NOMO-1 treated with DMSO at 0.1 percent for 48 hours (cell line): ENCODE measurements around the gene DCAF8L2.
A peak's percentile ranks its signal among the peaks of the same experiment; 100 is the strongest.
"Not testable (repeated sequence)": the region's sequence is repeated elsewhere in the genome, so short reads cannot be mapped to it uniquely, and the experiment has no call there.

Source experiments
- DNase-seq: peaks from one replicate; lab custom pipeline; 2025; ENCODE audit not compliant: unreplicated experiment; lab: John Stamatoyannopoulos, UW

The DCAF8L2 gene

DNA sequence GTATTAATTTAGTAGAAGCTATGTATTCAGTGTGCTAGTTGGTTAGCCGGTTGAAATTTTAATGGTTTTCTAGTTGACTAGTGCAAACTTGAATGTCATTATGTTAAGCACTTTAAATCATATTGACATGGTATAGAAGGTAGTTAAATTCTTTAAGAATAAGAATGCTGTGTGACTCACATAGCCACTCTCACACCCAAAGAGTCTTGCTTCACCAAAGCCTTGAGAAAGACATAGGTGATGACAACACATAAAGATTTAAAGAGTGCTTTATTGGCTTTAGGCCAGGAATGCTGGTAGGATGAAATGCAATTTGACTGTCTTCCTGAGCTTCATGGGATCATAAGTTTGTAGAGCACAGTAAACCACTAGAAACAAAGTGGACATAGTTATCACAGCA lies 85.3 kb downstream of the DCAF8L2 start:
- DNase-seq = no peak

DNA sequence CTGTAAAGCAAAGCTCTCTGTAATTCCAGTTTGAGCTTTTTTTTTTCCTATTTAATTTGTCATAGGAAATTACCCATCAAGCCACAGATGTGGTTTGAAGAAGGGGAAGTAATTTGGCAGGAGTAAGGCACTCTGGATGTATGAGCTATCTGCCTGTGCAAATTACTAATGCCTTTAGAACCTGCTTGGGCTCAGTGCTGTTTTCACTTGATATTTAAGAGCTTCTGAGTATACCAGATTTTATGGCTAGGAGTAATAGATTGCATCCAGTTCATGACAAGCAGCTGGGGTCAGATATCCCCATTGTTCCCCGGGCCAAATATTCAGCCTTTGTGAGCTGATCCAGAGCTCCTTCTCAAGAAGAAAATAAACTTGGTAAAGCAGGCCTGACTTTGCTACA lies 89.1 kb downstream of the DCAF8L2 start:
- peak; percentile 24 for DNase-seq

- DNase-seq = no peak
Observed at GRCh38 chrX:27680726-27681125, 90.6 kb downstream of the DCAF8L2 start.

DNA sequence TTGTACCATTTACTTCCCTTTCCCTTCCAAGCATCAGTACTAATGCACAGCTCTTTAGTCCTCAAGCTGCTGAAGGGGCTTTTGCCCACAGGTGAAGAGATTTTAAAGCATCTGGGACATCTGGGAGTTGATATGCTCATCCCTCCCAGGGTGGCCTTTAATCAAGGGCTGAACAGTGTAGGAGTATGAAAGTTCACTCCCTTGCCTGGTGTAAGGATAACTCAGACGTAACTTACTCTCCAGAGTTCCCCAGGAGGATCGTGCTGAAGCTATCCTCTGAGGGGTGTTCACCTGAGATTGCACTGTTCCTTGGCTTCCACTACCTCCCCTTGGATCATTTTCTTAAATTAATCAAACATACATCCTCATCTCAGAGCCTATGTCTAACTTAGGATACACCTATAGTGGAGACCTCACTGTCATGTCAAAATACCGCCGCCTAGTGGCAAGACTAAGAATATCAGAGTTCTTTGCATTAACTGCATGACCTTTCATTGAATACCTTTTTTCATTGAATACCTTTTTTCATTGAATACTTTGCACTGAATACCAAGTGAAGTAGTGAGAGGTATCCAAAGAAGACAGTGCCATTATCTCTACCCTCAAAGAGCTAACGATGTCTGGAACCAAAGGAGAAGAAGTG lies 93.5 kb downstream of the DCAF8L2 start:
- DNase-seq = not testable (repeated sequence)

- no peak for DNase-seq
Observed at GRCh38 chrX:27694667-27695066, 104.5 kb downstream of the DCAF8L2 start.

DNA sequence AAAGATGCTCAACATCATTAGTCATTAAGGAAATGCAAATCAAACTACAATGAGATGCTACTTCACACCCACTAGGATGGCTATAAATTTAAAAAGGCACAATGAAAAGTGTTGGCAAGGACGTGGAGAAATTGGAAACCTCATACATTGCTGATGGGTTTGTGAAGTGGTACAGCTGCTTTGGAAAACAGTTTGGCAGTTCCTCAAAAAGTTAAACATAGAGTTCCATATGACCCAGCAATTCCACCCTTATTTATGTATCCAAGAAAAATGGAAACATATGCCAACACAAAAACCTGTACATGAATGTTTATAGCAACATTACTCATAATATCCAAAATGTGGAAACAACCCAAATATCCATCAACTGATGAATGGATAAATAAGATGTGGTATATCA lies 116.4 kb downstream of the DCAF8L2 start:
- DNase-seq = no peak

GRCh38 chrX:27715610-27716009 lies 125.5 kb downstream of the DCAF8L2 start:
- no peak for DNase-seq

- DNase-seq = no peak
Observed at GRCh38 chrX:27728291-27728690, 138.1 kb downstream of the DCAF8L2 start.

DNA sequence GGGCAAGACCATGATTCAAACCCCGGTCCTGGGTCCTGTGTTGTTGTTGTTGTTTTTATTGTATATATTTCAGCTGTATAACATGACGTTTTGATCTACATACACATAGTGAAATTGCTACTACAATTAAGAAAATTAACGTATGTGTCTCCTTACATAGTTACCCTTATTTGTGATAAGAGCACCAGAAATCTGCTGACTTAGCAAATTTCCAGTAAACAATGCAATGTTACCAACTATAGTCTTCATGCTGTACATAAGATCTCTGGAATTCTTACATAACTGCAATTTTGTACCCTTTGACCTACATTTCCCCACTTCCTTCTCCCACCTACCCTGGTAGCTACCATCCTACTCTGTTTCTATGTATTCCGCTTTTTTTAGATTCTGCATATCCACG lies 141.8 kb downstream of the DCAF8L2 start:
- DNase-seq = no peak

DNA sequence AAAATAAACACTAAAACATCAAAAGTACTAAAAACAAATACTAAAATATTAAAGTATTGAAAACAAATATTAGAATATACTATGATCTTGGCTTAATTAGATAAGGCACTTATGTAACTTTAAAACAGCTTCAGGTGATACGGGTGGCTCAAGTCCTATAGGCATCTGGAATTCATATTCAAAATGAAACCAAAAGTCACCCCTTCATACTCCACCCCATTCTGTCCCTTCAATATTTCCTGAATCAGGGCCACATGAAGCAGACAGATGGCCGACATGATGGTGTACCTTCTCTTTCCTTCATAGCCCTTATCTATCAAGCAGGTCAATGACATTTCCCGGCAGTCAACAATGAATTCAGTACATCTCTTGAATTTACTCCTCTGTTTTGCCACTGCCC lies 145.8 kb downstream of the DCAF8L2 start:
- DNase-seq = no peak

DNA sequence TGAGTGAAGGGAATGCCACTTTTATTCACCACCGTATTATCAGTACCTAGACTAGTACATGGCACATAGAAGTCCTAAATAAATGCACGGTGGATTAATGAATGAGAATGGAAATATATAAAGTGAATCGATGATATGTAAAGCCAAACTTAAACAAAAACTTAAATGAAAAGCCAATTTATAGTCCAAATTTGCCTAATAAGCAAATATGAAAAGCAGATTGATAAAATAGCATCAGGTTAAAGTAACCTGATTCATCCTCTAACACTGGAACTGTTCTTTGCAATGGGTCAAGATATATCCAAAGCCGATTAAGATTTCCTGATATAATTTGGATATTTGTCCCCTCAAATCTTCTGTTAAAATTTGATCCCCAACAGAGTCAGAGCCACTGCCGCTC lies 150.8 kb downstream of the DCAF8L2 start:
- no peak for DNase-seq

GRCh38 chrX:27743521-27743920 lies 153.4 kb downstream of the DCAF8L2 start:
- not testable (repeated sequence) for DNase-seq

- DNase-seq = no peak
Observed at GRCh38 chrX:27746516-27746915, 156.4 kb downstream of the DCAF8L2 start.

- not testable (repeated sequence) for DNase-seq
Observed at GRCh38 chrX:27750298-27750697, 160.2 kb downstream of the DCAF8L2 start.

- DNase-seq = no peak
Observed at GRCh38 chrX:27751976-27752375, 161.8 kb downstream of the DCAF8L2 start.

GRCh38 chrX:27765718-27766117 lies 175.6 kb downstream of the DCAF8L2 start:
- DNase-seq = no peak

- no peak for DNase-seq
Observed at GRCh38 chrX:27767387-27767786, 177.2 kb downstream of the DCAF8L2 start.

GRCh38 chrX:27775984-27776383 lies 185.8 kb downstream of the DCAF8L2 start:
- no peak for DNase-seq

DNA sequence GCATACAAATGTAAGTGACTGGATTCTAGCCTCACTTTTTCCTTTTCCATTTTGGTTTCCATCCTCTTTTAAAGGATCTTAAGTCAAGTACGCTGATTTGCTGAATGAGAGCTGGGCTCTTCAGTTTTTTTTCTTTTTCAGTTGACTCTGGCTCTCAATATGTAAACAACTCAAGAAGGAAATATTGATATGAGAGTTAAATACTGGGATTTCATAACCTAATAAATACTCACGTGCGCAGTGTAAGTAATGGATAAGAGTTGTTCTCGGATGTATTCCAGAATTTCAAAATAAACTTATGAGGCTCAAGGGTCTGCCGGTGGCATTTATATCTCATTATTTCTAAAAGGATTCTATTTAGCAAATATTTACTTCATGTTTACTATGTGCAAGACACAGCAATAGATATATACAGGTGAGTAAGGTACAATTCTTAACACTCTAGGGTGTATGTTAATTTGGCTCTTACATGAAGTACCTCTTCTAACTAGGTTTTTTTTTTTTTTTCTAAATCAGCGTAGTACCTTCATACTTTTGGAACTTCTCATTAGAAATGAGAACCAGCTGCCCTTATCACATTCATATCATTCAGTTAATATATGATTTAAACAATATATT lies 206.6 kb downstream of the DCAF8L2 start:
- no peak for DNase-seq

- no peak for DNase-seq
Observed at GRCh38 chrX:27797575-27797974, 207.4 kb downstream of the DCAF8L2 start.
